Choroid plexus epithelial cell (primary cell): ENCODE results near the gene C2orf80.

ENCODE experiments used
- DNase-seq: peaks from one replicate; pipeline ENCODE4 v3.0.0-alpha.2; 2010; ENCODE audit warnings: low read depth
- H3K4me3 ChIP-seq: 2 replicates; pipeline ENCODE4 v1.5.1; 2011; ENCODE audit warnings: low read depth, mild to moderate bottlenecking, control low read depth, low read length, moderate library complexity
- TF ChIP-seq, protein P1 (sequence below): conservative IDR thresholded peaks from 2 replicates; pipeline ENCODE4 v1.5.1; 2011; ENCODE audit warnings: low read depth, mild to moderate bottlenecking, control low read depth, inconsistent platforms, low read length, moderate library complexity

Gene C2orf80

DNA sequence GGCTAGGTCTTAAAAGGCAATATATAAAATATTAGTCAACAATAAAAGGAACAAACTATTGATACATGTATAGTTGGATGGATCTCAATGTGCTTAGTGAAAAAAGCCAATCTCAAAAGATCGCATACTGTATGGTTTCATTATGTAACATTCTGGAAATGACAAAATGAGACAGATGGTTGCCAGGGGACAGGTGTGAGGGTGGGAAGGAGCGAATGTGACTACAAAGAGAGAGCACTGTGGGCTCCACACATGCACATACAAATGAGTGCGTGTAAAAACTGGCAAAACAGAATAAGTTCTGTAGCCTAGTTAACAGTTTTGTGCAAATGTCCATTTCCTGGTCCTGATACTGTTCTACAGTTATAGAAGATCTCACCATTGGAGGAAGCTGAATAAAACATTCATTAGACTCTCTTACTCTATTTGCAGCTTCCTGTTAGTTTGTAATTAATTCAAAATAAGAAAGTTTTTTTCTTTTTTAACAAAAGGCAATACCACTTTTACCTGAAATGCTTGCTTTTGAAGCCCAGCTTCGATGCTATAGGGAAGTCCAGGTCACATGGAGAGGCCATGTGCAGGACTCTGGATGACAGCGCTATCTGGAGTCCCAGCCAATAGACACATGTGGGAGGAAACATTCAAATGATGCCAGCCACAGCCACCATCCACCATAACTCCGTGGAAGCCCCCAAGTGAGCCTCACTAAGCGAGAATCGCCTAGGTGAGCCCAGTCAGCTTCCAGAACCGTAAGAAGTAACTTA is 21.0 kb upstream of the C2orf80 start:
- no peak for DNase-seq

DNA sequence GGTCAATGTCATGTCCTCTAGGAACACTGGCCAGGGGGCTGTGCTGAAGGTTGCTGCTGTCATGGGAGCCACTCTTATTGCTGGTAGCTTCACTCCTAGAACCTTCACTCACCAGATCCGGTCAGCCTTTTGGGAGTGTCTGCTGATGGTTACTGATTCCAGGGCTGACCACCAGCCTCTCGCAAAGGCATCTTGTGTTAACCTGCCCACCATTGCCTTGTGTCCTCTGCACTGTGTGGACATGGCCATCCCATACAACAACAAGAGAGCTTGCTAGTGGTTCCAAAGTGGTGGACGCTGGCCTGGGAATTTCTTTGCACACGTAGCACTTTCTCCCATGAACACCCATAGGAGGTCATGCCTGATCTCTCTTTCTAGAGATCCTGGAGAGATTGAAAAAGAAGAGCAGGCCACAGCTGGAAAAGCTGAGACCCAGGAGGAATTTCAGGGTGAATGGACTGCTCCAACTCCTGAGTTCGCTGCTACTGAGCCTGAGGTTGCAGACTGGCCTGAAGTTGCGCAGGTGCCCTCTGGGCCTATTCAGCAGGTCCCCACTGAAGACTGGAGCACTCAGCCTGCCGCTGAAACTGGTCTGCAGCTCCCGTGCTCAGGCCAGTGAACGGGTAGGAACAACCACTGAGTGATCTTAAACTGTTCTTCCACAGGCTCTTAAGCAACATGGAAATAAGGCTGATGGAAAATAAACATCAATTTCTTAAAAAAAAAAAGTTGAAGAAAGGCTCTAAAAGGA is 18.7 kb upstream of the C2orf80 start:
- TF ChIP-seq, protein P1, sequence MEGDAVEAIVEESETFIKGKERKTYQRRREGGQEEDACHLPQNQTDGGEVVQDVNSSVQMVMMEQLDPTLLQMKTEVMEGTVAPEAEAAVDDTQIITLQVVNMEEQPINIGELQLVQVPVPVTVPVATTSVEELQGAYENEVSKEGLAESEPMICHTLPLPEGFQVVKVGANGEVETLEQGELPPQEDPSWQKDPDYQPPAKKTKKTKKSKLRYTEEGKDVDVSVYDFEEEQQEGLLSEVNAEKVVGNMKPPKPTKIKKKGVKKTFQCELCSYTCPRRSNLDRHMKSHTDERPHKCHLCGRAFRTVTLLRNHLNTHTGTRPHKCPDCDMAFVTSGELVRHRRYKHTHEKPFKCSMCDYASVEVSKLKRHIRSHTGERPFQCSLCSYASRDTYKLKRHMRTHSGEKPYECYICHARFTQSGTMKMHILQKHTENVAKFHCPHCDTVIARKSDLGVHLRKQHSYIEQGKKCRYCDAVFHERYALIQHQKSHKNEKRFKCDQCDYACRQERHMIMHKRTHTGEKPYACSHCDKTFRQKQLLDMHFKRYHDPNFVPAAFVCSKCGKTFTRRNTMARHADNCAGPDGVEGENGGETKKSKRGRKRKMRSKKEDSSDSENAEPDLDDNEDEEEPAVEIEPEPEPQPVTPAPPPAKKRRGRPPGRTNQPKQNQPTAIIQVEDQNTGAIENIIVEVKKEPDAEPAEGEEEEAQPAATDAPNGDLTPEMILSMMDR, result no peak
- DNase-seq, result no peak
- H3K4me3 ChIP-seq, result no peak overlapping the region

More for the DNA sequence above, 21.0 kb upstream of the C2orf80 start:
- TF ChIP-seq, protein P1, result no peak
- H3K4me3 ChIP-seq, result no peak overlapping the region

DNA sequence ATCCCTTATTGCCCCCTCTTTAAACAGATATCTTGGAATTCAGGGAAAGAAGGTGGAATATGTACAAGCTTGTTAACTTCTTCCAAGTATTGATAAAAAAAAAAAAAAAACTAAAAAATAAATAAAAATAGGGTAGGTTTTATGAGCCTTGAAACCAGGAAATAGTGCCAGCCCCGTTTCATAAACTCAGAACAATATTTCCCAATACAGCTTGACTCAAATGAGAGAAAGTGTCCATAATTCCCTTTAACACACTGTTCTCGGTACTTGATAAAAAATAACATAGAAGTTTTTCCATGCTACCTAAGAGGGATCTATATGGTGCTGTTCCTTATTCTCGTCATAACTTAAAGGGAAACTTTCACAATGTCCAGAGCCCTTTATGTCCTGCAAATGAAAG is 17.9 kb upstream of the C2orf80 start:
- TF ChIP-seq, protein P1, result no peak
- H3K4me3 ChIP-seq, result no peak overlapping the region
- DNase-seq, result no peak

DNA sequence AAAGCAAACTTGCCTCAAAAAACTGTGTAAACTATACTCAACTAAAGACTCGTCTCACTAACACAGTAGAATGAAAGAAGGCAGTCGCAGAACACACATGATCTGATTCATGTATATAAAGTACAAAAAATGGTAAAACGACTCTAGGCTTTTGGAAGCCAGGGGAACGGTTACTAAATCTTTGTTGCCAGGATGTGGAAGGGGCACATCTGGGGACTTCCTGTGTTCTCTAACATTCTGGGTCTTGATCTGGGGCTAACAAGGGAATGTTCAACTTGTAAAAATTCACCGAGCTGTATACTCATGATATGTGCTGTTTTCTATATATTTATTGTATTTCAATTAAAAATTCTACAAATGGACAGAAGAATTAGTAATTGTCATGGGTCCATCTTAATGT is 14.3 kb upstream of the C2orf80 start:
- DNase-seq, result no peak

DNA sequence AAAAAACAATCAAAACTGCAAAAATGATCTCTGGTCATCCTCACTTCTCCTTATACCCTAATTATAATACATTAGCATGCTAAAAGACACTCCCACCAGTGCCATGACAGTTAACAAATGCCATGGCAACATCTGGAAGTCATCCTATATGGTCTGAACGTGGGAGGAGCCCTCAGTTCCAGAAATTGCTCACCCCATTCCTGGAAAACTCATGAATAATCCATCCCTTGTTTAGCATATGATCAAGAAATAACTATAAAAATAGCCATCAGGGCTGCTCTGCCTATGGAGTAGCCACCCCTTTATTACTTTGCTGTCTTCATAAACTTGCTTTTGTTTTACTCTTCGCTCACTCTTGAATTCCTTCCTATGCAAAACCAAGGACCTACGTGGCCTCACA is 5.7 kb upstream of the C2orf80 start:
- H3K4me3 ChIP-seq, result no peak overlapping the region
- TF ChIP-seq, protein P1, result no peak
- no peak for DNase-seq

More for the DNA sequence above, 14.3 kb upstream of the C2orf80 start:
- TF ChIP-seq, protein P1, result no peak
- no peak overlapping the region for H3K4me3 ChIP-seq

DNA sequence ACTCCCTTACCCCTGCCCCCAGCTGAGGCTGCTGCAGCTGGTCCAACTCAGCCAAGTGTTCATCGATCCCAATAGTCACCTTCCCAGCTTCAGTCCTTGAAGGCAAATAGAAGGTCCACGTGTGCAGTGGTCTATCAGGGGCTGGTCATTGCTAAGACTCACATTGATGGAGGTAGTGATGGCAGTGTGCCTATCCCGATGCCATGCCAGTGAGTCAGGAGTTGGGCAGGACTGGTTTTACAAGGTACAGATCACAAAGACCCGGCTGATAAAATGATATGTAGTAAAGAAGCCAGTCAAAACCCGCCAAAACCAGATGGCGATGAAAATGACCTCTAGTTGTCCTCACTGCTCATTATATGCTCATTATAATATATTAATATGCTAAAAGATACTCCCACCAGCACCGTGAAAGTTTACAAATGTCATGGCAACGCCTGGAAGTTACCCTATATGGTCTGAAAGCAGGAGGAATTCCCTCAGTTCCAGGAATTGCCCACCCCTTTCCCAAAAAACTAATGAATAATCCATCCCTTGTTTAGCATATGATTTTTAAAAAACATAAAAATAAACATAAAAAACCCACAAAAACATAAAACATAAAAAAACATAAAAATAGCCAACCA is 2.9 kb upstream of the C2orf80 start:
- TF ChIP-seq, protein P1, result no peak
- no peak overlapping the region for H3K4me3 ChIP-seq
- no peak for DNase-seq
